Keratinocyte (primary cell): Measurements from ENCODE around the gene HSH2D. TPM values are rescaled to one million over a fixed set of nuclear protein-coding genes. Genes with fewer than 3 reads are reported as not detected.

ENCODE experiments used
- DNase-seq: peaks from one replicate; pipeline ENCODE4 v3.0.0-alpha.2; 2011; ENCODE audit warnings: low read depth, missing footprints, low spot score
- FAIRE-seq: peaks from 2 replicates; lab custom pipeline; 2011; peaks lifted over from hg19 to GRCh38; lab: Jason Lieb, UNC
- H2AFZ ChIP-seq: 2 replicates; pipeline ENCODE4 v1.6.0; 2012; ENCODE audit warnings: low read length, control low read depth, inconsistent platforms; ENCODE audit not compliant: control insufficient read depth
- H3K27ac ChIP-seq: 2 replicates; pipeline ENCODE4 v1.5.1; 2011; ENCODE audit warnings: low read length; ENCODE audit not compliant: control insufficient read depth, insufficient read depth
- H3K27me3 ChIP-seq: 3 replicates; pipeline ENCODE4 v1.6.0; 2011; ENCODE audit warnings: low read length; ENCODE audit not compliant: control insufficient read depth, insufficient read depth; ENCODE audit errors: extremely low read depth
- H3K36me3 ChIP-seq, 2 experiments: 2 replicates in 1 of 2; 3 replicates in 1 of 2; pipeline ENCODE4 v1.5.1; 2011; ENCODE audit warnings: low read length in 2 of 2, mild to moderate bottlenecking in 1 of 2; ENCODE audit not compliant: control insufficient read depth in 2 of 2, insufficient read depth in 2 of 2; ENCODE audit errors: extremely low read depth in 1 of 2
- H3K4me1 ChIP-seq: 3 replicates; pipeline ENCODE4 v1.5.1; 2011; ENCODE audit warnings: low read length; ENCODE audit not compliant: control insufficient read depth, insufficient read depth; ENCODE audit errors: extremely low read depth
- H3K4me2 ChIP-seq: 3 replicates; pipeline ENCODE4 v1.6.0; 2011; ENCODE audit warnings: low read depth, low read length; ENCODE audit not compliant: control insufficient read depth, insufficient read depth; ENCODE audit errors: extremely low read depth
- H3K4me3 ChIP-seq, 3 experiments: fragments of 200-600 bp in 1 of 3; sonication (generic) in 1 of 3; 2 replicates in 2 of 3; 3 replicates in 1 of 3; pipeline ENCODE4 v1.5.1; 2011 to 2016; ENCODE audit warnings: low read length in 3 of 3, mild to moderate bottlenecking in 3 of 3, control low read depth in 2 of 3, inconsistent platforms in 1 of 3, low read depth in 1 of 3, mixed read lengths in 1 of 3, mixed run types in 1 of 3, moderate library complexity in 1 of 3; ENCODE audit not compliant: control insufficient read depth in 2 of 3, insufficient read depth in 2 of 3; ENCODE audit errors: extremely low read depth in 1 of 3
- H3K79me2 ChIP-seq: 2 replicates; pipeline ENCODE4 v1.6.0; 2012; ENCODE audit warnings: low read length; ENCODE audit not compliant: control insufficient read depth, insufficient read depth
- H3K9ac ChIP-seq: 3 replicates; pipeline ENCODE4 v1.6.0; 2011; ENCODE audit warnings: low read length; ENCODE audit not compliant: control insufficient read depth, insufficient read depth; ENCODE audit errors: extremely low read depth
- H3K9me1 ChIP-seq: 3 replicates; pipeline ENCODE4 v1.6.0; 2011; ENCODE audit warnings: low read length; ENCODE audit not compliant: control insufficient read depth, insufficient read depth; ENCODE audit errors: extremely low read depth
- H3K9me3 ChIP-seq: 2 replicates; pipeline ENCODE4 v1.5.1; 2012; ENCODE audit warnings: low read depth, low read length; ENCODE audit not compliant: control insufficient read depth
- H4K20me1 ChIP-seq: 3 replicates; pipeline ENCODE4 v1.6.0; 2011; ENCODE audit warnings: low read length; ENCODE audit not compliant: control insufficient read depth, insufficient read depth; ENCODE audit errors: extremely low read depth
- CTCF ChIP-seq, 3 experiments: IDR thresholded peaks in 1 of 3; conservative IDR thresholded peaks in 1 of 3; optimal IDR thresholded peaks in 1 of 3; 2 replicates in 2 of 3; 3 replicates in 1 of 3; pipeline versions ENCODE3 to v1.5.1; 2011; ENCODE audit warnings: low read length in 3 of 3, mild to moderate bottlenecking in 3 of 3, moderate library complexity in 2 of 3, control low read depth in 1 of 3, inconsistent platforms in 1 of 3; ENCODE audit not compliant: insufficient read depth in 2 of 3; ENCODE audit errors: extremely low read depth in 1 of 3
- EZH2 ChIP-seq: IDR thresholded peaks from one replicate; pipeline ENCODE4 v1.6.1; 2012; ENCODE audit warnings: inconsistent platforms, mild to moderate bottlenecking, low read length, moderate library complexity
- dilution Hi-C: fragments of 300-500 bp; cut with MboI; formaldehyde crosslinking; loops from one replicate; pipeline ENCODE4 v1.7.0; 2020; ENCODE audit warnings: low sequenced_read_pairs; ENCODE audit not compliant: extremely low pct_ligation_motif_present
- polyA plus RNA-seq, 5 experiments: library from polyadenylated mRNA; depleted of rRNA in 3 of 5; stranded (reverse) in 3 of 5; stranded (forward) in 1 of 5; unstranded in 1 of 5; fragments of >200 nt; gene quantifications; 1 replicate in 1 of 5; 2 replicates in 3 of 5; 3 replicates in 1 of 5; pipeline versions ENCODE4 v1.2.1 to v1.2.3, GENCODE V29; 2011 to 2012; ENCODE audit warnings: missing spikeins in 2 of 5, low read depth in 1 of 5, low replicate concordance in 1 of 5

Gene HSH2D
- polyA plus RNA-seq, 1 donor (not counting 4 experiments of a cell fraction or from before 2014, with no cell fraction given) = 1.1 TPM

GRCh38 chr19:16127080-16127479 is 16.4 kb upstream of the HSH2D start:
- H3K27ac ChIP-seq = no peak overlapping the region
- peaks cover 54 to 69% of the 10 kb centered on the region in 2 experiments for H3K36me3 ChIP-seq
- TF ChIP-seq EZH2 (no peak), CTCF (optimal IDR thresholded peaks at IDR 0.05 in 1 of 3, IDR thresholded peaks at IDR 0.05 in 1 of 3, conservative IDR thresholded peaks at IDR 0.05 in 1 of 3; ENCODE audit: extremely low read depth in 1 of 3, insufficient read depth in 2 of 3, low read length in 3 of 3) (no peak)
- H4K20me1 ChIP-seq = peaks cover 6% of the 10 kb centered on the region
- H3K9me3 ChIP-seq = no peaks in the 10 kb centered on the region
- no peak overlapping the region for H3K4me2 ChIP-seq
- no peak overlapping the region for H3K9ac ChIP-seq
- H3K4me1 ChIP-seq = peaks cover 4% of the 10 kb centered on the region
- H3K9me1 ChIP-seq = no peaks in the 10 kb centered on the region
- H3K79me2 ChIP-seq = peaks cover 4% of the 10 kb centered on the region
- no peak overlapping the region for H2AFZ ChIP-seq
- H3K4me3 ChIP-seq = no peak overlapping the region
- DNase-seq (no peak), FAIRE-seq (no peak)
- dilution Hi-C loops = no loop called here
- no peaks in the 10 kb centered on the region for H3K27me3 ChIP-seq

GRCh38 chr19:16127776-16128371 is 15.6 kb upstream of the HSH2D start:
- H2AFZ ChIP-seq = no peak overlapping the region
- H3K79me2 ChIP-seq = peaks cover 2% of the 10 kb centered on the region
- DNase-seq (no peak), FAIRE-seq (no peak)
- dilution Hi-C loops = no loop called here
- H3K9me1 ChIP-seq = no peaks in the 10 kb centered on the region
- H3K27me3 ChIP-seq = no peaks in the 10 kb centered on the region
- peaks cover 53 to 68% of the 10 kb centered on the region in 2 experiments for H3K36me3 ChIP-seq
- H3K4me2 ChIP-seq = no peak overlapping the region
- no peak overlapping the region for H3K9ac ChIP-seq
- no peak for TF ChIP-seq CTCF (optimal IDR thresholded peaks at IDR 0.05 in 1 of 3, IDR thresholded peaks at IDR 0.05 in 1 of 3, conservative IDR thresholded peaks at IDR 0.05 in 1 of 3; ENCODE audit: extremely low read depth in 1 of 3, insufficient read depth in 2 of 3, low read length in 3 of 3)
- no peak for TF ChIP-seq EZH2
- no peak overlapping the region for H3K27ac ChIP-seq
- no peak overlapping the region for H3K4me3 ChIP-seq
- no peaks in the 10 kb centered on the region for H3K9me3 ChIP-seq
- H3K4me1 ChIP-seq = no peaks in the 10 kb centered on the region
- H4K20me1 ChIP-seq = peaks cover 4% of the 10 kb centered on the region
